ENCODE data around the gene GPR82. TPM values are rescaled to one million over a fixed set of nuclear protein-coding genes. Genes with fewer than 3 reads are reported as not detected.

Gene GPR82
- total RNA-seq, 1 experiment from 2014 or later: not detected

GRCh38 chrX:41688156-41688555 lies 35.8 kb upstream of the GPR82 start:
- TF ChIP-seq, protein P1, sequence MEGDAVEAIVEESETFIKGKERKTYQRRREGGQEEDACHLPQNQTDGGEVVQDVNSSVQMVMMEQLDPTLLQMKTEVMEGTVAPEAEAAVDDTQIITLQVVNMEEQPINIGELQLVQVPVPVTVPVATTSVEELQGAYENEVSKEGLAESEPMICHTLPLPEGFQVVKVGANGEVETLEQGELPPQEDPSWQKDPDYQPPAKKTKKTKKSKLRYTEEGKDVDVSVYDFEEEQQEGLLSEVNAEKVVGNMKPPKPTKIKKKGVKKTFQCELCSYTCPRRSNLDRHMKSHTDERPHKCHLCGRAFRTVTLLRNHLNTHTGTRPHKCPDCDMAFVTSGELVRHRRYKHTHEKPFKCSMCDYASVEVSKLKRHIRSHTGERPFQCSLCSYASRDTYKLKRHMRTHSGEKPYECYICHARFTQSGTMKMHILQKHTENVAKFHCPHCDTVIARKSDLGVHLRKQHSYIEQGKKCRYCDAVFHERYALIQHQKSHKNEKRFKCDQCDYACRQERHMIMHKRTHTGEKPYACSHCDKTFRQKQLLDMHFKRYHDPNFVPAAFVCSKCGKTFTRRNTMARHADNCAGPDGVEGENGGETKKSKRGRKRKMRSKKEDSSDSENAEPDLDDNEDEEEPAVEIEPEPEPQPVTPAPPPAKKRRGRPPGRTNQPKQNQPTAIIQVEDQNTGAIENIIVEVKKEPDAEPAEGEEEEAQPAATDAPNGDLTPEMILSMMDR (conservative IDR thresholded peaks at IDR 0.05): no peak
- no peak for TF ChIP-seq EZH2 (IDR thresholded peaks at IDR 0.05; ENCODE audit: low read depth)
- Histone ChIP-seq H4K20me1 (ENCODE audit: insufficient read depth) (no peaks in the 10 kb centered on the region), H3K79me2 (ENCODE audit: low read depth) (no peaks in the 10 kb centered on the region), H3K9me2 (ENCODE audit: insufficient read depth) (no peaks in the 10 kb centered on the region), H3K27ac (no peak overlapping the region), H3K4me1 (replicated peaks; ENCODE audit: insufficient read depth) (no peaks in the 10 kb centered on the region), H3K4me2 (no peak overlapping the region), H2AFZ (no peak overlapping the region), H3K36me3 (ENCODE audit: low read depth) (no peaks in the 10 kb centered on the region), H3K9me3 (ENCODE audit: insufficient read depth, low read depth) (no peaks in the 10 kb centered on the region), H3K4me3 (no peak overlapping the region), H3F3A (ENCODE audit: insufficient read depth, low read depth) (no peaks in the 10 kb centered on the region), H3K27me3 (ENCODE audit: insufficient read depth, low read depth) (no peaks in the 10 kb centered on the region)
- intact Hi-C loops (cut with micrococcal nuclease; ENCODE audit: unreplicated experiment): no loop called here
- DNase-seq: no peak
- BruUV-seq (replicated peaks): no TSS peak
- ChIA-PET POLR2A (ENCODE audit: unreplicated experiment) (no interaction called here), CTCF (no interaction called here)

DNA sequence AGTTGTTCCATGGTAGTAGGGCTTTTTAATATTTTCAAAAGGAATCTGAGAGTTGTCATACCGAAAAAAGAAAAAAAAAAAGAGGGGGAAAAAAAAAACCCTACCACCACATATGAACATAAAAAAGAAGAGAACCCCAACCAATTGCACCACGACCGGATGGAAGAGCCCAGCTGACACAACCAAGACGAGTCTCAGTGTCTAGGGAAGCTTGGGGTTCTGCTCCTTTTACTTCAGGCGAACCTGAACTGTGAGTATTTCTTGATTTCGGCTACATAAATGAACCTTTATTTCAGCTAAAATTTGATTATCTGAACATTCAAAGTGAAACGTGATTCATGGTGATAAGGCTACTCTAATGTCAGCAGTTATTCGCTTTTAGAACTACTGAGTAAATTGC lies 35.1 kb upstream of the GPR82 start, which contains the start of gene GPR34:
TSS of gene GPR34 (plus strand) at position 139 of the 400 bp plus-strand sequence. CDS start 6,661 bp downstream, outside the sequence.
- no peaks in the 10 kb centered on the region for H3F3A ChIP-seq (ENCODE audit: insufficient read depth, low read depth)
- intact Hi-C loops (cut with micrococcal nuclease; ENCODE audit: unreplicated experiment): no loop called here
- TF ChIP-seq EZH2 (IDR thresholded peaks at IDR 0.05; ENCODE audit: low read depth): no peak
- TF ChIP-seq, protein P1 (conservative IDR thresholded peaks at IDR 0.05): no peak
- H3K79me2 ChIP-seq (ENCODE audit: low read depth): no peaks in the 10 kb centered on the region
- no peaks in the 10 kb centered on the region for H4K20me1 ChIP-seq (ENCODE audit: insufficient read depth)
- no TSS peak for BruUV-seq (replicated peaks)
- H2AFZ ChIP-seq: no peak within 1 kb of the TSS
- H3K27me3 ChIP-seq (ENCODE audit: insufficient read depth, low read depth): no peaks in the 10 kb centered on the region
- CTCF ChIA-PET: no interaction called here
- no peaks in the 10 kb centered on the region for H3K9me3 ChIP-seq (ENCODE audit: insufficient read depth, low read depth)
- no peak within 1 kb of the TSS for H3K4me3 ChIP-seq
- no peak within 1 kb of the TSS for H3K4me2 ChIP-seq
- POLR2A ChIA-PET (ENCODE audit: unreplicated experiment): no interaction called here
- no peaks in the 10 kb centered on the region for H3K36me3 ChIP-seq (ENCODE audit: low read depth)
- no peaks in the 10 kb centered on the region for H3K4me1 ChIP-seq (replicated peaks; ENCODE audit: insufficient read depth)
- no peak for DNase-seq
- no peaks in the 10 kb centered on the region for H3K9me2 ChIP-seq (ENCODE audit: insufficient read depth)
- no peak within 1 kb of the TSS for H3K27ac ChIP-seq

DNA sequence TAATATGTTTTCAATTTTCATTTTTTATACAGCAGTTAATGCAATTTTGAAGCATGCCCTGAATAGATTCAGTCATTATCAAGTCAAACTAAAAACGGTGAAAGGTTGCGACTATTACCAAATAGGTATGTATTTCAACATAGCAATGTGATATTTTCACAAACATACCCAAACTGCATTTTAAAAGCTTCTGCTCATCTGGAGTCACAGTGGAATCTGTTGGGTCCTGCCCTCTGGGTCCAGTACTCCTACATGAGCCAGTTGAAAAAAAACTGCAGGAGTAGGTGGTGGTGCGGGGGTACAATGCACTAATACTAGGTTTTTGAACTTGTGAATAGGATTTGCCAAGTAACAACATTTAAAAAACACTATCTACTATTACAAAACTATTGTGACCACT lies 34.3 kb upstream of the GPR82 start:
- intact Hi-C loops (cut with micrococcal nuclease; ENCODE audit: unreplicated experiment): no loop called here
- no peaks in the 10 kb centered on the region for H3K36me3 ChIP-seq (ENCODE audit: low read depth)
- no peaks in the 10 kb centered on the region for H4K20me1 ChIP-seq (ENCODE audit: insufficient read depth)
- H2AFZ ChIP-seq: no peak overlapping the region
- ChIA-PET CTCF (no interaction called here), POLR2A (ENCODE audit: unreplicated experiment) (no interaction called here)
- no peaks in the 10 kb centered on the region for H3K4me1 ChIP-seq (replicated peaks; ENCODE audit: insufficient read depth)
- no peak overlapping the region for H3K4me3 ChIP-seq
- TF ChIP-seq, protein P1 (conservative IDR thresholded peaks at IDR 0.05): no peak
- no peak for DNase-seq
- no peaks in the 10 kb centered on the region for H3F3A ChIP-seq (ENCODE audit: insufficient read depth, low read depth)
- H3K4me2 ChIP-seq: no peak overlapping the region
- no peaks in the 10 kb centered on the region for H3K27me3 ChIP-seq (ENCODE audit: insufficient read depth, low read depth)
- no peaks in the 10 kb centered on the region for H3K9me3 ChIP-seq (ENCODE audit: insufficient read depth, low read depth)
- BruUV-seq (replicated peaks): no TSS peak
- H3K27ac ChIP-seq: no peak overlapping the region
- H3K9me2 ChIP-seq (ENCODE audit: insufficient read depth): no peaks in the 10 kb centered on the region
- no peaks in the 10 kb centered on the region for H3K79me2 ChIP-seq (ENCODE audit: low read depth)

Measured in PC-9 (cell line).